Lung (tissue), 12 donors: ENCODE results near the gene AP5S1. TPM values are rescaled to one million over a fixed set of nuclear protein-coding genes. Genes with fewer than 3 reads are reported as not detected.
"Not testable (repeated sequence)": the region's sequence is repeated elsewhere in the genome, so short reads cannot be mapped to it uniquely, and the experiment has no call there.

Experiments used
- ATAC-seq: fragments of 200-7000 bp; cut with Tn5 transposase; one replicate; pipeline ENCODE4 v1.9.1; 2020; ENCODE audit warnings: moderate number of reproducible peaks; ENCODE audit not compliant: insufficient read depth, low FRiP score
- DNase-seq, 3 donors: peaks; one replicate each; pipeline ENCODE4 v3.0.0-alpha.2; 2013 to 2017
- H3K27ac ChIP-seq, 2 donors: one replicate each; pipeline ENCODE4 v1.5.1; 2013; ENCODE audit warnings: mild to moderate bottlenecking in 2 of 2, moderate library complexity in 2 of 2, control low read depth in 1 of 2, inconsistent platforms in 1 of 2, low read depth in 1 of 2, low read length in 1 of 2
- H3K27me3 ChIP-seq, 3 donors: one replicate each; pipeline ENCODE4 v1.5.1; 2013; ENCODE audit warnings: low read length in 2 of 3; ENCODE audit not compliant: control insufficient read depth in 3 of 3, insufficient read depth in 3 of 3
- H3K36me3 ChIP-seq, 4 donors: one replicate each; pipeline ENCODE4 v1.5.1; 2013; ENCODE audit warnings: low read length in 4 of 4, mild to moderate bottlenecking in 1 of 4, moderate library complexity in 1 of 4; ENCODE audit not compliant: control insufficient read depth in 4 of 4, insufficient read depth in 4 of 4
- H3K4me1 ChIP-seq, 5 donors: one replicate each; pipeline ENCODE4 v1.5.1; 2013; ENCODE audit warnings: low read length in 5 of 5, mild to moderate bottlenecking in 2 of 5, moderate library complexity in 1 of 5; ENCODE audit not compliant: control insufficient read depth in 5 of 5, insufficient read depth in 5 of 5
- H3K4me3 ChIP-seq: one replicate; pipeline ENCODE4 v1.5.1; 2013; ENCODE audit warnings: mild to moderate bottlenecking, control low read depth, moderate library complexity
- H3K9ac ChIP-seq, 2 donors: one replicate each; pipeline ENCODE4 v1.5.1; 2013; ENCODE audit warnings: low read length in 2 of 2, control low read depth in 1 of 2; ENCODE audit not compliant: insufficient read depth in 1 of 2
- H3K9me3 ChIP-seq, 4 donors: one replicate each; pipeline ENCODE4 v1.5.1; 2013; ENCODE audit warnings: low read length in 3 of 4, mild to moderate bottlenecking in 1 of 4, moderate library complexity in 1 of 4; ENCODE audit not compliant: control insufficient read depth in 4 of 4, insufficient read depth in 3 of 4
- CTCF ChIP-seq: IDR thresholded peaks from 2 replicates; pipeline ENCODE4 v1.5.1; 2012; ENCODE audit warnings: mild to moderate bottlenecking; ENCODE audit errors: control extremely low read depth, extremely low read depth
- WGBS, 2 donors: extraction: QIAGEN DNeasy Blood & Tissue Kit; methylation state at CpG; one replicate each; pipeline ENCODE4 v1.1.7; 2013; 5-methylcytosine and 5-hydroxymethylcytosine counted together
- polyA plus RNA-seq, 2 donors: library from polyadenylated mRNA; stranded (reverse); fragments of 200-250 nt; gene quantifications; one replicate each; pipeline ENCODE4 v1.2.1, GENCODE V29; 2013
- total RNA-seq, 2 donors: library from RNA; depleted of rRNA in 1 of 2; stranded (reverse); fragments of >200 nt in 1 of 2; gene quantifications; one replicate each; pipeline ENCODE4 v1.2.1, GENCODE V29; 2014 to 2021
- donor health status: control.
- donor health status: control.
- donor health status: Bipolar disorder and iron deficiency.
- donor health status: healthy.
- donor health status: DM: yes; HTN: yes; CAD: no.

Gene AP5S1
- total and polyA plus RNA-seq, 4 donors: 8.1 to 20.7 (median 11.9) TPM

DNA sequence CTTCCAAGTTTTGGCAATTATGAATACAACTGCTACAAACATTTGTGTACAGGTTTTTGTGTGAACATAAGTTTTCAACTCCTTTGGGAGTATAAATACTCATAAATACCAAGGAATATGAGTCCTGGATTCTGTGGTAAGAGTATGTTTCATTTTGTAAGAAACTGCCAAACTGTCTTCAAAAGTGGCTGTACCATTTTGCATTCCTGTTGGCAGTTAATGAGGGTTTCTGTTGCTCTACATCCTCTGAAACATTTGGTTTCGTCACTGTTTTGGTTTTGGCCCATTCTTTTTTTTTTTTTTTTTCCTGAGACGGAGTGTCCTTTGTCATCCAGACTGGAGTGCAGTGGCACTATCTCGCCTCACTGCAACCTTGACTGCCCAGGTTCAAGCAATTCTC, 8.5 kb downstream of the AP5S1 start:
- no peak for ATAC-seq

DNA sequence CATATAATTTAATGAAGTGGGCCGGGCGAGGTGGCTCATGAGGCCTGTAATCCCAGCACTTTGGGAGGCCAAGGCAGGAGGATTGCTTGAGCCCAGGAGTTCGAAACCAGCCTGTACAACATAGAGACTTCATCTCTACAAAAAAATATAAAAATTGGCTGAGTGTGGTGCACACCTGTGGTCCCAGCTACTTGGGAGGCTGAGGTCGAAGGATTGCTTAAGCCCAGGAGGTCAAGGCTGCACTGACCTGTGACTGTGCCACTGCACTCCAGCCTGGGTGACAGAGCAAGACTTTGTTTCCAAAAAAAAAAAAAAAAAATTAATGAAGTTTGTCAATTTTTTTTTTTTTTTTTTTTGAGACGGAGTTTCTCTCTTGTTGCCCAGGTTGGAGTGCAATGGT, 9.5 kb downstream of the AP5S1 start:
- H3K9me3 ChIP-seq, H3K27me3 ChIP-seq, H3K9ac ChIP-seq, H3K4me3 ChIP-seq, DNase-seq, H3K4me1 ChIP-seq, ATAC-seq, H3K27ac ChIP-seq: not testable (repeated sequence)
- 73 to 93% methylated on average over 5 of the region's 5 CpGs for WGBS, 2 donors
- peaks cover 0 to 18% (median 8%) of the 10 kb centered on the region in 4 donors for H3K36me3 ChIP-seq

More for the DNA sequence above, 8.5 kb downstream of the AP5S1 start:
- Histone ChIP-seq H3K4me1 (no peaks in the 10 kb centered on the region), H3K27me3 (no peaks in the 10 kb centered on the region), H3K9me3 (no peaks in the 10 kb centered on the region), H3K36me3 (peaks cover under 1 to 28% (median 12%) of the 10 kb centered on the region in 4 donors), H3K27ac (no peak overlapping the region), H3K4me3 (no peak overlapping the region), H3K9ac (no peak overlapping the region)
- DNase-seq: no peak
- 59 to 72% methylated on average over 3 of the region's 3 CpGs for WGBS, 2 donors
- TF ChIP-seq CTCF: no peak

DNA sequence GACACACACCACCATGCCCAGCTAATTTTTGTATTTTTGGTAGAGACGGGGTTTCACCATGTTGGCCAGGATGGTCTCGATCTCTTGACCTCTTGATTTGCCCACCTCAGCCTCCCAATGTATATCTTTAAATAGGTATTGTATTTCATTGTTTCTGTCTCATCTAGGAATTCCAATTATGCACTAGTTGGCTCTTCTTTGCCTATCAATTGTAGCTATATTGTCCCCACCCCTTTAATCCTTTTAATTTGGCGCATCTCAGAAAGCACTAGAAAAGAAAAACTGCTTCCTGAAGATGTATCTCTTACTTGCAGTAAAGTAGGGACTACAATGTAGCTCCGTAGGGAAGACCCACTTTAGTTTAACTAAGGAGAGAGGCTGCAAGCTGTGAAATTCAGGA, 15.8 kb downstream of the AP5S1 start:
- H3K4me1 ChIP-seq: no peaks in the 10 kb centered on the region
- no peak overlapping the region for H3K27ac ChIP-seq
- DNase-seq: no peak
- no peak overlapping the region for H3K9ac ChIP-seq
- H3K27me3 ChIP-seq: no peaks in the 10 kb centered on the region
- TF ChIP-seq CTCF: no peak
- no peak for ATAC-seq
- 97 to 99% methylated on average over 4 of the region's 4 CpGs for WGBS, 2 donors
- H3K9me3 ChIP-seq: no peaks in the 10 kb centered on the region
- H3K4me3 ChIP-seq: no peak overlapping the region
- H3K36me3 ChIP-seq: peaks cover 0 to 6% (median 2%) of the 10 kb centered on the region in 4 donors

DNA sequence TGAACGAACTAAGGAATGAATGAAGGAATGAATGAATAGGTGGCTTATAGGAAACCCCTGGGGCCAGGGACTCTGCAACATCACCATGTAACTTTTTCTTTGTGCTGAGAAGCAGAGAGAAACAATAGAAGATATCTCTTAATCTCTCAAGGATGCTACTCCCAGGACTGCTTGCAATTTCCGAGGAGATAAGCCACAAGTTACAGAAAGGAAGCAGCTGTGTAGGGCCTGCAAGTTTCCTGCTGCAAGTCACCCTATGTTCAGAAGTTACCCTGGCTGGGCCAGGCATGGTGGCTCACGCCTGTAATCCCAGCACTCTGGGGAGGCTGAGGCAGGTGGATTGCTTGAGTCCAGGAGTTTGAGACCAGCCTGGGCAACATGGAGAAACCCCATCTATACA, 19.0 kb downstream of the AP5S1 start:
- DNase-seq: no peak
- WGBS, 2 donors: 20 to 45% methylated on average over 3 of the region's 3 CpGs
- Histone ChIP-seq H3K27ac (no peak overlapping the region), H3K36me3 (peaks cover 0 to 6% (median 2%) of the 10 kb centered on the region in 4 donors), H3K27me3 (no peaks in the 10 kb centered on the region), H3K9ac (no peak overlapping the region), H3K4me3 (no peak overlapping the region), H3K9me3 (no peaks in the 10 kb centered on the region), H3K4me1 (no peaks in the 10 kb centered on the region)
- no peak for TF ChIP-seq CTCF
- no peak for ATAC-seq

GRCh38 chr20:3840201-3840600, 19.9 kb downstream of the AP5S1 start:
- not testable (repeated sequence) for H3K27me3 ChIP-seq, H3K9ac ChIP-seq, H3K4me3 ChIP-seq, H3K27ac ChIP-seq, H3K9me3 ChIP-seq, DNase-seq, H3K36me3 ChIP-seq, ATAC-seq, H3K4me1 ChIP-seq
- 93 to 97% methylated on average over 7 of the region's 7 CpGs for WGBS, 2 donors
